HT-29 (cell line): ENCODE results near the gene CAMTA1. TPM values are rescaled to one million over a fixed set of nuclear protein-coding genes. Genes with fewer than 3 reads are reported as not detected.

Experiments used
- DNase-seq: peaks from one replicate; pipeline ENCODE4 v3.0.0-alpha.2; 2015; ENCODE audit warnings: low spot score
- small RNA-seq: library from RNA; depleted of rRNA; stranded (forward); fragments of <200 nt; gene quantifications from one replicate; pipeline ENCODE3, GENCODE V24; 2014
- total RNA-seq: library from RNA; depleted of rRNA; stranded (reverse); fragments of >200 nt; shearing (Covaris generic); gene quantifications from 2 replicates; pipeline ENCODE4 v1.2.3, GENCODE V29; 2014; rRNA removed

Gene CAMTA1
- total RNA-seq, 1 experiment from 2014 or later, result 62.2 TPM

DNA sequence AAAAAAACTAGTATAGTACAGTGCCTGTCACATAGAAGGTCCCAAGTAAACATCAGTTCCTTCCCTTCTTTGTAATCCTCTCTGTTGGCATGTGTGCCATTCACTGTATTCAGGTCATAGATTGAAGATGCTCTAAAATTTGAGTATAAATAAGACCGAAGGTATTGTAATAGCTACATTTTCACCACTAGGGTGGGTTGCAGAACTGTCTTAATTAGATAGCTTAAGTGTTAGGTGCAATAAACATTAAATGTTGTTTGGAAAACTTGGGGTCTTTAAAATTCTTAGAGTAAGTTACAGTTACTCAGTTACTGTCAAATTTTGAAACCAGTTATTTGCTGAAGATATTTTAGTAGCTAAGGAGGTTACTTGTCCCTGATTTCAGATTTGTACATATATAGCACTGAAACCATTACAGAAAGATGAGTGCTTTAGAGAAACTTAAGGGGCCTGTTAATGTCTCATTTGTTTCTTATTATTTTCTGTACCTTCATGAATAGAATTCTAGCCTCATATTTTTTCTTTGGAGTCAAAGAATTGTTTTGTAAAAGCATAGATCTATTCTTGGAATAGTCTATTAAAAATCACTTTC, 1023.1 kb downstream of the CAMTA1 start:
- peak; percentile 44 for DNase-seq

DNA sequence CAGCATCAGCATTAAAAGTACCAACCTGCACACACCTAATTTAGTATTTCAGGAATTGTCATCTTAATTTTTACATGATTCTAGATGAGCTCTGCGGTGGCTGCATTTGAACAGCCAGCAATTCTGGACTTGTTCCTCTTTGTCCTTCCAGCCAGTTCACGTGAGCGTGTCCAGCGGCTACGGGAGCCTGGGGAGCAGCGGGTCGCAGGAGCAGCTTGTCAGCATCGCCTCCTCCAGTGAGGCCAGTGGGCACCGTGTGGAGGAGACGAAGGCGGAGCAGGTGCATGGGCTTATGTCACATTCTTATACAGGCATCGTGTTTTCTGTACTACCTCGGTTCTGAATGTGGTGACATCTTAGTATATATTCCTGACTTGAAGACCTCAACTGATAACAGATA, 1024.5 kb downstream of the CAMTA1 start:
- DNase-seq, result no peak

DNA sequence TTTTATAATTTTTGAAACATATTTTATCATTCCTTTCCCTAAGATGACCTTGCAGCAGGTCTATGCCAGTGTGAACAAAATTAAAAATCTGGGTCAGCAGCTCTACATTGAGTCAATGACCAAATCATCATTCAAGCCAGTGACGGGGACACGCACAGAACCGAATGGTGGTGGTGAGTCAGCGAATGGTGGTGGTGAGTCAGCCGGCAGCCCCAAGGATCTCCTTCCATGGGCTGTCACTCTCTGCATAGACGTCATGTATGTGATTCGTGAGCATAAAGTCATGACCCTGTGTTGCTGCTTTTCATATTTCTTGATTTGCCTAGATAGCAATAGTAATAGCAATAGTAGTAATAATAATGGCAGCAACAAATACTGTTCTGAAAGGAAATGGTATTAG, 1025.1 kb downstream of the CAMTA1 start:
- no peak for DNase-seq

DNA sequence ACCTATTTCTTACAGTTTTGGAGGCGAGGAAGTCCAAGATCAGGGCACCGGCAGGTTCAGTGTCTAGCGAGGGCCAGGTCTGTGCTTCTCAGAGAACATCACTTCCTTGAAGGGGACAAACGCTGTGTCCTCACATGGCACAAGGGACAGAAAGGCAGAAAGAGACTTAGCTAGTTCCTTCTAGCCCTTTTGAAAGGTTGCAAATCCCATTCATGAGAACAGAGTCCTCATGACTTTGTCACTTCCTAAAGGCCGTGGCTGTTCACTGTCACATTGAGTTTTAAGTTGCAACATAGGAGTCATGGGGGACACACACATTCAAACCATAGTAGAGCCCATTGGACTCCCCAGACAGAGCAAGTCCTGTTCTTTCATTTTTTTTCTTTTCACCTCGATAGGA, 1026.2 kb downstream of the CAMTA1 start:
- no peak for DNase-seq

DNA sequence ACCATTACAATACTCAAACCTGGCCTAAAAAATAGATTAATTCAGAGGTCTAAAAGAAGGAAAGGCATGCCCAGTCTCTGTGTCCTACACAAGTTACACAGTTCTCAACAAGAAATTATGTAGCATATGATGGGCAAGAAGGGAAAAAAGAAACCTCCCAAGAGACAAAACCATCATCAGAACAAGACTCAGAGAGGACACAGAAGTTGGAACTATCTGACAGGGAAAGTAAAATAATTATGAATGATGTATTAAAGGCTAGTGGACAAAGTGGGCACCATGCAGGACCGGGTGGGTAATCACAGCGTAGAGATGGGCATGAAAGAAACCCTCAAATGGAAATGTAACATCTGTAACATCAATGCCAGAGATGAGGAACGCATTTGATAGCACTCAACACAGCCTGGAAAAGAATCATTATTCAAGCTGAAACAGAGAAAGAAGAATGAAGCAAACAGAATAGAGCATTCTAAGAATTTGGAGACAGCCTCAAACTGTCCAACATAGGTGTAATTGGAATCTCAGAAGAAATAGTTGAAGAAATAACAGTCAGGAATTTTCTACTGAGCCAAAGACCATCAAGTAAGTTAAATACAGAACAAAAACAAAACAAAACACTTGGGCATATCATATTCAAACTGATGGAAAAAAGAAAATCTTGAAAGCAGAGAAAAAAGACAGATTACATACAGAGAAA, 1028.6 kb downstream of the CAMTA1 start:
- no peak for DNase-seq

Small RNAs within 50 kb of the gene (small RNA-seq; reads per million reads assigned to genes)
- gene AL359881.1 (not detected), gene AL590128.1 (not detected), gene RNU1-8P (0.43 reads per million)

Other genes starting within 250 kb of the CAMTA1 start
- gene NOL9, start 230.9 kb upstream of the CAMTA1 start, total RNA-seq, result 21.0 and 23.7 TPM in 2 replicates
- gene TAS1R1, start 230.1 kb upstream of the CAMTA1 start, total RNA-seq, result not detected in 2 replicates
- 28.5 and 37.2 TPM in 2 replicates for gene ZBTB48, start 205.5 kb upstream of the CAMTA1 start, total RNA-seq
- gene KLHL21, start 182.6 kb upstream of the CAMTA1 start, total RNA-seq, result 52.0 and 52.1 TPM in 2 replicates
- gene PHF13, start 171.7 kb upstream of the CAMTA1 start, total RNA-seq, result 8.8 and 11.5 TPM in 2 replicates
- gene THAP3, start 160.6 kb upstream of the CAMTA1 start, total RNA-seq, result 19.6 and 22.7 TPM in 2 replicates
- 48.2 and 64.3 TPM in 2 replicates for gene DNAJC11, start 83.6 kb upstream of the CAMTA1 start, total RNA-seq